Spinal cord (tissue), 10 donors: ENCODE data around the gene ARFGEF2. TPM values are rescaled to one million over a fixed set of nuclear protein-coding genes. Genes with fewer than 3 reads are reported as not detected.

Source experiments
- DNase-seq, 6 donors: peaks; one replicate each; pipeline versions ENCODE4 v3.0.0 to v3.0.0-alpha.2; 2013 to 2015; ENCODE audit warnings: low spot score in 6 of 6, low read depth in 4 of 6
- H3K27ac ChIP-seq: one replicate; pipeline ENCODE4 v1.5.1; 2013; ENCODE audit warnings: low read depth, low read length, control low read depth
- H3K27me3 ChIP-seq: one replicate; pipeline ENCODE4 v1.6.1; 2013; ENCODE audit warnings: low read length; ENCODE audit not compliant: control insufficient read depth, insufficient read depth
- H3K36me3 ChIP-seq: one replicate; pipeline ENCODE4 v1.6.1; 2013; ENCODE audit warnings: low read length; ENCODE audit not compliant: control insufficient read depth, insufficient read depth
- H3K4me1 ChIP-seq: one replicate; pipeline ENCODE4 v1.6.1; 2013; ENCODE audit warnings: low read length; ENCODE audit not compliant: control insufficient read depth, insufficient read depth
- H3K4me3 ChIP-seq: one replicate; pipeline ENCODE4 v1.5.1; 2013; ENCODE audit warnings: low read depth, low read length, control low read depth
- H3K9me3 ChIP-seq: one replicate; pipeline ENCODE4 v1.6.1; 2013; ENCODE audit warnings: low read length; ENCODE audit not compliant: control insufficient read depth, insufficient read depth
- WGBS: methylation state at CpG from one replicate; pipeline ENCODE4 v1.1.5; 2013; ENCODE audit warnings: missing lambda C conversion rate; ENCODE audit not compliant: insufficient coverage; 5-methylcytosine and 5-hydroxymethylcytosine counted together
- long read RNA-seq, 4 donors: transcript quantifications; one replicate each; lab custom pipeline, GENCODE V29; 2026
- polyA plus RNA-seq, 2 donors: library from polyadenylated mRNA; unstranded; fragments of 120-200 nt; gene quantifications; one replicate each; pipeline ENCODE4 v1.2.1, GENCODE V29; 2013; ENCODE audit not compliant: insufficient read length in 2 of 2
- total RNA-seq, 2 donors: library from RNA; depleted of rRNA in 1 of 2; stranded (reverse); fragments of 120-200 nt in 1 of 2; fragments of >200 nt in 1 of 2; gene quantifications; one replicate each; pipeline versions ENCODE4 v1.2.3 to v1.2.4, GENCODE V29; 2013 to 2014
- donor health status: healthy.

The ARFGEF2 gene
- total RNA-seq (10 to 100 TPM; 24.3 to 45.1 TPM), polyA plus RNA-seq (10 to 100 TPM; 13.5 to 16.5 TPM)
- long read RNA-seq, donor 1: 0 reads
- long read RNA-seq, donor 2: 0 reads
- long read RNA-seq, donor 3: 0 reads
- long read RNA-seq, donor 4: 0 reads

GRCh38 chr20:48921168-48921882 lies at the start of gene ARFGEF2:
Gene ARFGEF2 (plus strand): TSS chr20:48921711. CDS start chr20:48921890, 179 bp downstream.
- 0% methylated on average over 70 of the region's 70 CpGs for WGBS
- H3K36me3 ChIP-seq: no peaks in the 10 kb centered on the region

GRCh38 chr20:48875233-48875913 lies 46.1 kb upstream of the ARFGEF2 start:
- 86% methylated on average over 17 of the region's 17 CpGs for WGBS
- H3K27me3 ChIP-seq: no peaks in the 10 kb centered on the region
- H3K27ac ChIP-seq: no peak overlapping the region
- H3K4me3 ChIP-seq: no peak overlapping the region
- H3K4me1 ChIP-seq: no peaks in the 10 kb centered on the region
- no peaks in the 10 kb centered on the region for H3K36me3 ChIP-seq
- H3K9me3 ChIP-seq: no peaks in the 10 kb centered on the region
- no peak for DNase-seq

More at GRCh38 chr20:48921168-48921882, at the start of gene ARFGEF2:
- H3K27me3 ChIP-seq: no peaks in the 10 kb centered on the region
- H3K4me3 ChIP-seq: peak within 1 kb of the TSS; percentile 87
- H3K4me1 ChIP-seq: peaks cover 13% of the 10 kb centered on the region
- peak within 1 kb of the TSS; percentile 87 for H3K27ac ChIP-seq
- H3K9me3 ChIP-seq: no peaks in the 10 kb centered on the region
- peak; percentile 89 to 98 (median 92) for DNase-seq

- DNase-seq: no peak
- Histone ChIP-seq H3K4me1 (no peaks in the 10 kb centered on the region), H3K27ac (no peak overlapping the region), H3K9me3 (no peaks in the 10 kb centered on the region), H3K27me3 (no peaks in the 10 kb centered on the region), H3K4me3 (no peak overlapping the region), H3K36me3 (no peaks in the 10 kb centered on the region)
- WGBS: 85% methylated on average over 3 of the region's 5 CpGs
Observed at GRCh38 chr20:48875914-48876240, 45.6 kb upstream of the ARFGEF2 start.

GRCh38 chr20:48877304-48877703 lies 44.2 kb upstream of the ARFGEF2 start:
- Histone ChIP-seq H3K4me1 (no peaks in the 10 kb centered on the region), H3K9me3 (no peaks in the 10 kb centered on the region), H3K4me3 (no peak overlapping the region), H3K36me3 (no peaks in the 10 kb centered on the region), H3K27ac (no peak overlapping the region), H3K27me3 (no peaks in the 10 kb centered on the region)
- no CpG with 5 or more reads among the region's 2 CpGs for WGBS
- DNase-seq: peak in 1 of 6 donors; percentile 38

- Histone ChIP-seq H3K4me3 (no peak overlapping the region), H3K36me3 (no peaks in the 10 kb centered on the region), H3K27ac (no peak overlapping the region), H3K27me3 (no peaks in the 10 kb centered on the region), H3K4me1 (no peaks in the 10 kb centered on the region), H3K9me3 (no peaks in the 10 kb centered on the region)
- WGBS: 97% methylated on average over 5 of the region's 10 CpGs
- DNase-seq: no peak
Observed at GRCh38 chr20:48878534-48879248, 42.8 kb upstream of the ARFGEF2 start.

- 83% methylated on average over 1 of the region's 1 CpG for WGBS
Observed at GRCh38 chr20:48879612-48880245, 41.8 kb upstream of the ARFGEF2 start.

GRCh38 chr20:48880331-48880730 lies 41.2 kb upstream of the ARFGEF2 start:
- Histone ChIP-seq H3K9me3 (no peaks in the 10 kb centered on the region), H3K27ac (no peak overlapping the region), H3K27me3 (no peaks in the 10 kb centered on the region), H3K4me3 (no peak overlapping the region), H3K4me1 (no peaks in the 10 kb centered on the region), H3K36me3 (no peaks in the 10 kb centered on the region)
- no peak for DNase-seq
- 100% methylated on average over 3 of the region's 3 CpGs for WGBS

More at GRCh38 chr20:48879612-48880245, 41.8 kb upstream of the ARFGEF2 start:
- Histone ChIP-seq H3K9me3 (no peaks in the 10 kb centered on the region), H3K4me1 (no peaks in the 10 kb centered on the region), H3K36me3 (no peaks in the 10 kb centered on the region), H3K27ac (no peak overlapping the region), H3K27me3 (no peaks in the 10 kb centered on the region), H3K4me3 (no peak overlapping the region)
- DNase-seq: no peak

- Histone ChIP-seq H3K27ac (no peak overlapping the region), H3K4me3 (no peak overlapping the region), H3K9me3 (no peaks in the 10 kb centered on the region), H3K27me3 (no peaks in the 10 kb centered on the region), H3K36me3 (no peaks in the 10 kb centered on the region), H3K4me1 (peaks cover under 1% of the 10 kb centered on the region)
- DNase-seq: no peak
- 93% methylated on average over 3 of the region's 7 CpGs for WGBS
Observed at GRCh38 chr20:48880981-48881657, 40.4 kb upstream of the ARFGEF2 start.

- peaks cover 5% of the 10 kb centered on the region for H3K4me1 ChIP-seq
- no peaks in the 10 kb centered on the region for H3K9me3 ChIP-seq
- 94% methylated on average over 3 of the region's 4 CpGs for WGBS
- no peak overlapping the region for H3K4me3 ChIP-seq
- no peaks in the 10 kb centered on the region for H3K27me3 ChIP-seq
- DNase-seq: no peak
- H3K27ac ChIP-seq: no peak overlapping the region
- H3K36me3 ChIP-seq: no peaks in the 10 kb centered on the region
Observed at GRCh38 chr20:48885237-48885636, 36.3 kb upstream of the ARFGEF2 start.
